ENCODE data around the gene PTPRN.
"Not testable (repeated sequence)": the region's sequence is repeated elsewhere in the genome, so short reads cannot be mapped to it uniquely, and the experiment has no call there.

PTPRN gene

DNA sequence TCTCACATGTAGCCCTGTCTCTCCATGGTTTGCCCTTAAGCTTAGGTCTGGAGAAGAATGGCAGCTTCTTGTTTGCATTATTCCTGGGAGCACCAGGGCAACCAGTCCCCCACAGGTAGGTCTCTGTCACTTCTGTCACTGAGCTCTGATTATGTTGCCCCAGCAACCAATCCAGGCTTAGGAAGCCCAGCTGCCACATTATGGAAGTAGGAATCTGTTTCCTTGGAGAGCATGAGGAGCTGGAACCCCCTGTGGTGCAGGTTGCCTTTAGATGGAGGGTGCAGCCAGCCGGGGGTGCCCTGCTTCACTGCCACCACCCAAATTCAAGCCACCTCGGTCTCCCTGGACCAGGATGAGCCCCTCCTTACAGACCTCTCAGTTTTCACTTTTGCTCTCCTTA is 18.5 kb upstream of the PTPRN start:
- no peak overlapping the region for H3K4me3 ChIP-seq (ENCODE audit: low read depth, low read length)
- TF ChIP-seq, protein P1, sequence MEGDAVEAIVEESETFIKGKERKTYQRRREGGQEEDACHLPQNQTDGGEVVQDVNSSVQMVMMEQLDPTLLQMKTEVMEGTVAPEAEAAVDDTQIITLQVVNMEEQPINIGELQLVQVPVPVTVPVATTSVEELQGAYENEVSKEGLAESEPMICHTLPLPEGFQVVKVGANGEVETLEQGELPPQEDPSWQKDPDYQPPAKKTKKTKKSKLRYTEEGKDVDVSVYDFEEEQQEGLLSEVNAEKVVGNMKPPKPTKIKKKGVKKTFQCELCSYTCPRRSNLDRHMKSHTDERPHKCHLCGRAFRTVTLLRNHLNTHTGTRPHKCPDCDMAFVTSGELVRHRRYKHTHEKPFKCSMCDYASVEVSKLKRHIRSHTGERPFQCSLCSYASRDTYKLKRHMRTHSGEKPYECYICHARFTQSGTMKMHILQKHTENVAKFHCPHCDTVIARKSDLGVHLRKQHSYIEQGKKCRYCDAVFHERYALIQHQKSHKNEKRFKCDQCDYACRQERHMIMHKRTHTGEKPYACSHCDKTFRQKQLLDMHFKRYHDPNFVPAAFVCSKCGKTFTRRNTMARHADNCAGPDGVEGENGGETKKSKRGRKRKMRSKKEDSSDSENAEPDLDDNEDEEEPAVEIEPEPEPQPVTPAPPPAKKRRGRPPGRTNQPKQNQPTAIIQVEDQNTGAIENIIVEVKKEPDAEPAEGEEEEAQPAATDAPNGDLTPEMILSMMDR (IDR thresholded peaks at IDR 0.05; ENCODE audit: low read depth, low read length) = no peak

DNA sequence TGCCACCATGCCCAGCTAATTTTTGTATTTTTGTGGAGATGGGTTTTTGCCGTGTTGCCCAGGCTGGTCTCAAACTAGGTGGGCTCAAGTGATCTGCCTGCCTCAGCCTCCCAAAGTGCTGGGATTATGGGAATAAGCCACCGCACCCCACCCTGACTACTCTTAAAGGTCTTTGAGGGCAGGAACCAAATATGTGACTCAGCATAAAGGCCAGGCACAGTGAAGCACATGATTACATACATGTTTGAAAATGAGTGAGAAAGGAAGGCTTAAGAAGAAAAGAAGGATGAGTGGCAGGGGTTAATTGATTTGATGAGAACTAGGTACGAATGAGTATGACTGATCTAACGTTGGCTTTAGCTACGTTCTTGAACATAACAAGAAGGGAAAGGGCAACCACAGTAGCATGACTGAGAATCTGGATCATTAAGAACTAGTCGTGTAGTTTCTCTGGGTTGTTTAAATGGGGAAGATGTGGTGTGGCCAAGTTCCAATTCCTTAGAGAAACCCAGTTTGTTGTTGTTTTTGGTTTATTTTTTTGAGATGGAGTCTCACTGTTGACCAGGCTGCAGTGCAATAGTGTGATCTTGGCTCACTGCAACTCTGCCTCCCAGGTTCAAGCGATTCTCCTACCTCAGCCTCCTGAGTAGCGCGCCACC is 16.6 kb upstream of the PTPRN start:
- no peak overlapping the region for H3K4me3 ChIP-seq (ENCODE audit: low read depth, low read length)
- TF ChIP-seq, protein P1 (IDR thresholded peaks at IDR 0.05; ENCODE audit: low read depth, low read length) = no peak

DNA sequence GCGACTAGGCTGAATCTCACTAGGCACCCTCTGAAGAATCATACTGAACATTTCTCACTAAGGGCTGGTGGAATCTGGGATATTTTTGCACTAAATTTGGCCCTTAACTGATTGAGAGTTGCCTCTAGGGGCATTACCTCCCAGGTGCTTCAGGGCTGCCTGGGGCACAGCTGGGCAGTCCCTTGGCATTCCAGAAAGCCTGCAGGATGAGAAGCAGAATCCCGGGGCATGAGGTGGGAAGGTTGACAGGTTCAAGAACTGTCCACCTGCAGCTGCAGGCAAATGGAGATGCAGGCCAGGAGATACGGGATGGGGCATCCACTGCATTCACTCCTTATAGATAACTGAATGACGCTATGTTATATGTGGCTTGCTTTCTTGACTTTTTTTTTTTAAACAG is 15.9 kb upstream of the PTPRN start:
- TF ChIP-seq, protein P1 (IDR thresholded peaks at IDR 0.05; ENCODE audit: low read depth, low read length) = no peak
- no peak overlapping the region for H3K4me3 ChIP-seq (ENCODE audit: low read depth, low read length)

DNA sequence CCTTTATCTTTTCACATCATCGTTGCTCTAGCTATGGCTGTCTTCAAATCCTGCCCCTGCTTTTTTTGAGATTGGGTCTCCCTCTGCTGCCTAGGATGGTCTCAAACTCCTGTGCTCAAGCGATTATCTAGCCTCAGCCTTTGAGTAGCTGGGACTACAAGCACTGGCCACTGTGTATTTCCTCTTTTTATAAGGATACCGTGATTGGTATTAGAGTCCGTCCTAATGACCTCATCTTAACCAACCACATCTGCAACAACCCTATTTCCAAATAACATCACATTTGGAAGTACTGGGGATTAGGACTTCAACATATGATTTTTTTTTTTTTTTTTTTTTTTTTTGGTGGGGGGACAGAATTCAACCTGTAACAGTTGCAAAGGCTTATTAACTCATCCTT is 14.2 kb upstream of the PTPRN start:
- no peak overlapping the region for H3K4me3 ChIP-seq (ENCODE audit: low read depth, low read length)
- TF ChIP-seq, protein P1 (IDR thresholded peaks at IDR 0.05; ENCODE audit: low read depth, low read length) = no peak

DNA sequence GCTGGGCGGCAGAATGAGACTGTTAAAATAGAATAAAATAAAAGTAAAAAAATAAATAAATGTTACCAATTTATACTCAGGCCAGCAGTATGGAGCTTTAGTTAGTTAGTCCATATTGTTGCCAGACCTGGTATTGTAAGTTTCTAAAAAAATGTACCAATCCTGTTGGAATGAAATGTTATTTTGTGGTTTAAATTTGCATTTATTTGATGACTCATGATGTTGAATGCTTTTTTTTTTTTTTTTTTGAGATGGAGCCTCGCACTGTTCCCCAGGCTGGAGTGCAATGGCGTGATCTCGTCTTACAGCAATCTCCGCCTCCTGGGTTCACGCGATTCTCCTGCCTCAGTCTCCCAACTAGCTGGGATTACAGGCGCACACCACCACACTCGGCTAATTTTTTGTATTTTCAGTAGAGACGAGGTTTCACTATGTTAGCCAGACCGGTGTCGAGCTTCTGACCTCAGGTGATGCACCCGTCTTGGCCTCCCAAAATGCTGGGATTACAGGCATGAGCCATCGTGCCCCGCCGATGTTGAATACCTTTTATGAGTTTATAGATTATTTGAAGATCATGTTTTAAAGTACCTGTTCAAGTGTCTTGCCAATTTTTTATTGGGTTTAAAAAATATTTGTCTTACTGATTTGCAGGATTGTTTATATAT is 5.7 kb upstream of the PTPRN start:
- TF ChIP-seq, protein P1 (IDR thresholded peaks at IDR 0.05; ENCODE audit: low read depth, low read length) = no peak

DNA sequence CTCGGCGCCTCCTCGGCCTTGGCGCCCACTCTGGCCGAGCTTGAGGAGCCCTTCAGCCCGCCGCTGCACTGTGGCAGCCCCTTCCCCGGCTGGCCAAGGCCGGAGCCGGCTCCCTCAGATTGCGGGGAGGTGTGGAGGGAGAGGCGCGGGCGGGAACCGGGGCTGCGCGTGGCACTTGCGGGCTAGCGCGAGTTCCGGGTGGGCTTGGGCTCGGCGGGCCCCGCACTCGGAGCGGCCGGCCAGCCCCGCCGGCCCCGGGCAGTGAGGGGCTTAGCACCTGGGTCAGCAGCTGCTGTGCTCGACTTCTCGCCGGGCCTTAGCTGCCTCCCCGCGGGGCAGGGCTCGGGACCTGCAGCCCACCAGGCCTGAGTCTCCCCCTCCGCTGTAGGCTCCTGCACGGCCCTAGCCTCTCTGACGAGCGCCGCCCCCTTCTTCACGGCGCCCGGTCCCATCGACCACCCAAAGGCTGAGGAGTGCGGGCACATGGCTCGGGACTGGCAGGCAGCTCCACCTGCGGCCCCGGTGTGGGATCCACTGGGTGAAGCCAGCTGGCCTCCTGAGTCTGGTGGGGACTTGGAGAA is 3.6 kb upstream of the PTPRN start:
- H3K4me3 ChIP-seq (ENCODE audit: low read depth, low read length) = not testable (repeated sequence)

More for the DNA sequence above, 5.7 kb upstream of the PTPRN start:
- H3K4me3 ChIP-seq (ENCODE audit: low read depth, low read length) = no peak overlapping the region

DNA sequence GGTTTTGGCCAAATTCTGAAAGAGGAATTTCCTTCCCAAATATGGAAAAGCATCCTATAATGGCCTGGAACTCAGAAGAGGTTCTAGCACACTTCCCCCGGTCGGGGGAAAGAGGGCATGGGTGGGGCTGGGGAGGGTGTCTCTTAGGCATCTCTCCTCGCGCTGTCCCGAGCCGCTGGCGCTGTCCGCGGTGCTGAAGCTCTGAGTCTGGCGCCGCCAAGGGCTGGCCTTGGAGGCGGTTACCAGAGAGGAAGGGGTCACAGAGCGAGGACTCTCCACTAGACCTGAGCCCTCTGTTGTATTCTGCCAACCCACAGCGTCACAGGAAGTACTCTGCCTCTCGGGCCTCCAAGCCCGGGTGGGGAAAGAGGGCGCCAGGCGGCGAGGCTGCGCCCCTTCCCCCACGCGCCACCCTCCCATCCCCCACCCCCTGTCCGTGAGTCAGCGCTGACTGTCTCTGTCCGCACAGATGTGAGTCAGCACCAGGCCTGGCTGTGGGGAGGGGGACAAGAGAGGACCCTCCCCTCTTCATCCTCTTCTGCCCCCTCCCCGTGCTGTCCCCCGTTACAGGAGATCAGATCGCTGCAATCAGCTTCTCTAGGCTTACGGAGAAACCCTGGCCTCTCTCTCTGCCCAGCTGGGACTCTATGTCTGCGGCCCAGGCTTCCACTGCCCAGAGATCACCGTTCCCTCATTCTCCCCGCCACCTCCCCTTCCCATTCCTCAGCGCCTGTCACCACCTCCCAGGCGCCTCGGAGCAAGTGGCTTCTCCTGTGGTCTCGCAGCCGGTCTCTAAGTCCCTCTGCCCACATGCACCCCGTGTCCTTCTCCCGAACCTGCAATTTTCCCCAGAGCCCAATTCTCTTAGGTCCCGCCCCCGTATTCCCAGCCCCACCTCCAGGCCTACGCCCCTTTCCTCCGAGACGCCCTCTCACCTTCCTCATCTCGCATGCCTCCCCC is 779 bp downstream of the PTPRN start:
- TF ChIP-seq, protein P1 (IDR thresholded peaks at IDR 0.05; ENCODE audit: low read depth, low read length) = no peak
- peak overlapping the region; percentile 57 for H3K4me3 ChIP-seq (ENCODE audit: low read depth, low read length)

Data from WI38 (cell line).